Fibroblast of lung (primary cell): ENCODE data around the gene KCTD8.

Source experiments
- CTCF ChIP-seq, 2 donors: IDR thresholded peaks in 1 of 2; conservative IDR thresholded peaks in 1 of 2; 1 replicate in 1 of 2; 2 replicates in 1 of 2; pipeline ENCODE4 v1.5.1; 2011 to 2012; ENCODE audit warnings: low read length in 2 of 2, control low read depth in 1 of 2, inconsistent platforms in 1 of 2, low read depth in 1 of 2, mild to moderate bottlenecking in 1 of 2
- EZH2 ChIP-seq: IDR thresholded peaks from 2 replicates; pipeline ENCODE4 v1.5.1; 2012; ENCODE audit warnings: low read length, control low read depth, mild to moderate bottlenecking; ENCODE audit errors: missing control alignments

DNA sequence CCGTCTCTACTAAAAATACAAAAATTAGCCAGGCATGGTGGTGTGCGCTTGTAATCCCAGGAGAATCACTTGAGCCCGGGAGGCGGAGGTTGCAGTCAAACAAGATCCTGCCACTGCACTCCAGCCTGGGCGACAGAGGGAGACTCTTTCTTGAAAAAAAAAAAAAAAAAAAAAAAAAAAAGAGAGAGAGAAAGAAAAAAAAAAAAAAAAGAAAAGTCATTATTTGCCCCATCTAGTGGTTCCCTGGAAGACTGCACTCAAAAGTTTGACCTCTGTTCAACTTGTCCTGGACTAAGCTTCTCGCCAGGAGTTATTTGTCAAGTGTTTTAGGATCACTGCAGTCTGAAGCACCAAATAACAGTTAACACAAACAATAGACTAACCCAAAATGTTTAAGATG is 45.3 kb upstream of the KCTD8 start:
- TF ChIP-seq CTCF (conservative IDR thresholded peaks at IDR 0.05 in 1 of 2, IDR thresholded peaks at IDR 0.05 in 1 of 2; ENCODE audit: low read depth in 1 of 2, low read length in 2 of 2): peak; percentile 37 to 38
- TF ChIP-seq EZH2: no peak
